Measurements from ENCODE around the gene C2orf69.
A peak's percentile ranks its signal among the peaks of the same experiment; 100 is the strongest.

C2orf69 gene

GRCh38 chr2:199946836-199947235, 35.7 kb downstream of the C2orf69 start:
- peaks cover 46% of the 10 kb centered on the region for H3K36me3 ChIP-seq (ENCODE audit: insufficient read depth, low read length)
- no peak overlapping the region for H3K9ac ChIP-seq (ENCODE audit: low read depth, low read length)
- H3K9me3 ChIP-seq (replicated peaks; ENCODE audit: low read length) = no peaks in the 10 kb centered on the region
- no peak overlapping the region for H3K4me2 ChIP-seq (ENCODE audit: low read length)
- H3K4me3 ChIP-seq (ENCODE audit: low read length) = no peak overlapping the region
- H3K27me3 ChIP-seq (ENCODE audit: control insufficient read depth, insufficient read depth, low read length) = no peaks in the 10 kb centered on the region
- H3K4me1 ChIP-seq (ENCODE audit: control insufficient read depth, insufficient read depth, low read length) = peaks cover 6% of the 10 kb centered on the region

GRCh38 chr2:199950396-199950795, 39.3 kb downstream of the C2orf69 start:
- peaks cover 23% of the 10 kb centered on the region for H3K36me3 ChIP-seq (ENCODE audit: insufficient read depth, low read length)
- H3K9me3 ChIP-seq (replicated peaks; ENCODE audit: low read length) = no peaks in the 10 kb centered on the region

GRCh38 chr2:199951023-199951422, 39.9 kb downstream of the C2orf69 start:
- Histone ChIP-seq H3K36me3 (ENCODE audit: insufficient read depth, low read length) (peaks cover 17% of the 10 kb centered on the region), H3K4me2 (ENCODE audit: low read length) (no peak overlapping the region), H3K9me3 (replicated peaks; ENCODE audit: low read length) (no peaks in the 10 kb centered on the region), H3K9ac (ENCODE audit: low read depth, low read length) (no peak overlapping the region), H3K4me1 (ENCODE audit: control insufficient read depth, insufficient read depth, low read length) (peaks cover 13% of the 10 kb centered on the region), H3K27me3 (ENCODE audit: control insufficient read depth, insufficient read depth, low read length) (no peaks in the 10 kb centered on the region), H3K4me3 (ENCODE audit: low read length) (no peak overlapping the region)

More at GRCh38 chr2:199950396-199950795, 39.3 kb downstream of the C2orf69 start:
- peaks cover 13% of the 10 kb centered on the region for H3K4me1 ChIP-seq (ENCODE audit: control insufficient read depth, insufficient read depth, low read length)
- H3K4me3 ChIP-seq (ENCODE audit: low read length) = no peak overlapping the region
- no peak overlapping the region for H3K9ac ChIP-seq (ENCODE audit: low read depth, low read length)
- no peaks in the 10 kb centered on the region for H3K27me3 ChIP-seq (ENCODE audit: control insufficient read depth, insufficient read depth, low read length)
- H3K4me2 ChIP-seq (ENCODE audit: low read length) = no peak overlapping the region

GRCh38 chr2:199955007-199955338, 43.9 kb downstream of the C2orf69 start:
- no peaks in the 10 kb centered on the region for H3K9me3 ChIP-seq (replicated peaks; ENCODE audit: low read length)
- peak overlapping the region; percentile 93 for H3K4me3 ChIP-seq (ENCODE audit: low read length)
- peak overlapping the region; percentile 88 for H3K9ac ChIP-seq (ENCODE audit: low read depth, low read length)

GRCh38 chr2:199955339-199956061, 44.4 kb downstream of the C2orf69 start, which contains the start of the genes MAIP1 and TYW5:
TSS of gene MAIP1 (plus strand) at chr2:199955582. CDS start at chr2:199955799, 217 bp downstream.
TSS of gene TYW5 (minus strand) at chr2:199955491. CDS start at chr2:199955470, 21 bp downstream.
- Histone ChIP-seq H3K9me3 (replicated peaks; ENCODE audit: low read length) (no peaks in the 10 kb centered on the region), H3K4me1 (ENCODE audit: control insufficient read depth, insufficient read depth, low read length) (peaks cover 21% of the 10 kb centered on the region), H3K27me3 (ENCODE audit: control insufficient read depth, insufficient read depth, low read length) (no peaks in the 10 kb centered on the region), H3K4me2 (ENCODE audit: low read length) (peak within 1 kb of the TSS; percentile 93), H3K36me3 (ENCODE audit: insufficient read depth, low read length) (peaks cover 13% of the 10 kb centered on the region), H3K9ac (ENCODE audit: low read depth, low read length) (peak within 1 kb of the TSS; percentile 88), H3K4me3 (ENCODE audit: low read length) (peak within 1 kb of the TSS; percentile 93)

More at GRCh38 chr2:199955007-199955338, 43.9 kb downstream of the C2orf69 start:
- Histone ChIP-seq H3K27me3 (ENCODE audit: control insufficient read depth, insufficient read depth, low read length) (no peaks in the 10 kb centered on the region), H3K4me1 (ENCODE audit: control insufficient read depth, insufficient read depth, low read length) (peaks cover 21% of the 10 kb centered on the region), H3K4me2 (ENCODE audit: low read length) (peak overlapping the region; percentile 93), H3K36me3 (ENCODE audit: insufficient read depth, low read length) (peaks cover 8% of the 10 kb centered on the region)

GRCh38 chr2:199956062-199956380, 44.9 kb downstream of the C2orf69 start:
- peak overlapping the region; percentile 93 for H3K4me2 ChIP-seq (ENCODE audit: low read length)
- peak overlapping the region; percentile 88 for H3K9ac ChIP-seq (ENCODE audit: low read depth, low read length)
- H3K27me3 ChIP-seq (ENCODE audit: control insufficient read depth, insufficient read depth, low read length) = no peaks in the 10 kb centered on the region
- peaks cover 18% of the 10 kb centered on the region for H3K36me3 ChIP-seq (ENCODE audit: insufficient read depth, low read length)
- peak overlapping the region; percentile 93 for H3K4me3 ChIP-seq (ENCODE audit: low read length)
- H3K4me1 ChIP-seq (ENCODE audit: control insufficient read depth, insufficient read depth, low read length) = peaks cover 21% of the 10 kb centered on the region
- no peaks in the 10 kb centered on the region for H3K9me3 ChIP-seq (replicated peaks; ENCODE audit: low read length)

- H3K36me3 ChIP-seq (ENCODE audit: insufficient read depth, low read length) = peaks cover 35% of the 10 kb centered on the region
- no peaks in the 10 kb centered on the region for H3K9me3 ChIP-seq (replicated peaks; ENCODE audit: low read length)
- no peaks in the 10 kb centered on the region for H3K27me3 ChIP-seq (ENCODE audit: control insufficient read depth, insufficient read depth, low read length)
- H3K4me2 ChIP-seq (ENCODE audit: low read length) = peak overlapping the region; percentile 44
- H3K9ac ChIP-seq (ENCODE audit: low read depth, low read length) = no peak overlapping the region
- H3K4me1 ChIP-seq (ENCODE audit: control insufficient read depth, insufficient read depth, low read length) = peaks cover 21% of the 10 kb centered on the region
- H3K4me3 ChIP-seq (ENCODE audit: low read length) = no peak overlapping the region
These were observed 46.9 kb downstream of the C2orf69 start for GRCh38 chr2:199958014-199958413.

- Histone ChIP-seq H3K9me3 (replicated peaks; ENCODE audit: low read length) (no peaks in the 10 kb centered on the region), H3K4me1 (ENCODE audit: control insufficient read depth, insufficient read depth, low read length) (peaks cover 5% of the 10 kb centered on the region), H3K4me2 (ENCODE audit: low read length) (no peak overlapping the region), H3K4me3 (ENCODE audit: low read length) (no peak overlapping the region), H3K27me3 (ENCODE audit: control insufficient read depth, insufficient read depth, low read length) (no peaks in the 10 kb centered on the region), H3K9ac (ENCODE audit: low read depth, low read length) (no peak overlapping the region), H3K36me3 (ENCODE audit: insufficient read depth, low read length) (peaks cover 68% of the 10 kb centered on the region)
These were observed 51.1 kb downstream of the C2orf69 start for GRCh38 chr2:199962203-199962602.

GRCh38 chr2:199966405-199966804, 55.3 kb downstream of the C2orf69 start:
- no peaks in the 10 kb centered on the region for H3K9me3 ChIP-seq (replicated peaks; ENCODE audit: low read length)
- no peaks in the 10 kb centered on the region for H3K27me3 ChIP-seq (ENCODE audit: control insufficient read depth, insufficient read depth, low read length)
- no peak overlapping the region for H3K4me2 ChIP-seq (ENCODE audit: low read length)
- H3K36me3 ChIP-seq (ENCODE audit: insufficient read depth, low read length) = peaks cover 53% of the 10 kb centered on the region
- no peaks in the 10 kb centered on the region for H3K4me1 ChIP-seq (ENCODE audit: control insufficient read depth, insufficient read depth, low read length)
- H3K9ac ChIP-seq (ENCODE audit: low read depth, low read length) = no peak overlapping the region
- no peak overlapping the region for H3K4me3 ChIP-seq (ENCODE audit: low read length)

- no peak overlapping the region for H3K9ac ChIP-seq (ENCODE audit: low read depth, low read length)
- no peaks in the 10 kb centered on the region for H3K27me3 ChIP-seq (ENCODE audit: control insufficient read depth, insufficient read depth, low read length)
- peaks cover 47% of the 10 kb centered on the region for H3K36me3 ChIP-seq (ENCODE audit: insufficient read depth, low read length)
- H3K4me3 ChIP-seq (ENCODE audit: low read length) = no peak overlapping the region
- H3K4me1 ChIP-seq (ENCODE audit: control insufficient read depth, insufficient read depth, low read length) = no peaks in the 10 kb centered on the region
- no peak overlapping the region for H3K4me2 ChIP-seq (ENCODE audit: low read length)
- no peaks in the 10 kb centered on the region for H3K9me3 ChIP-seq (replicated peaks; ENCODE audit: low read length)
These were observed 55.9 kb downstream of the C2orf69 start for GRCh38 chr2:199966976-199967375.

GRCh38 chr2:199968126-199968525, 57.0 kb downstream of the C2orf69 start:
- Histone ChIP-seq H3K4me1 (ENCODE audit: control insufficient read depth, insufficient read depth, low read length) (no peaks in the 10 kb centered on the region), H3K4me3 (ENCODE audit: low read length) (no peak overlapping the region), H3K4me2 (ENCODE audit: low read length) (no peak overlapping the region), H3K36me3 (ENCODE audit: insufficient read depth, low read length) (peaks cover 39% of the 10 kb centered on the region), H3K27me3 (ENCODE audit: control insufficient read depth, insufficient read depth, low read length) (no peaks in the 10 kb centered on the region), H3K9ac (ENCODE audit: low read depth, low read length) (no peak overlapping the region), H3K9me3 (replicated peaks; ENCODE audit: low read length) (no peaks in the 10 kb centered on the region)

GRCh38 chr2:199972088-199972626, 61.1 kb downstream of the C2orf69 start:
- Histone ChIP-seq H3K36me3 (ENCODE audit: insufficient read depth, low read length) (peaks cover 8% of the 10 kb centered on the region), H3K4me1 (ENCODE audit: control insufficient read depth, insufficient read depth, low read length) (no peaks in the 10 kb centered on the region), H3K4me2 (ENCODE audit: low read length) (no peak overlapping the region), H3K9me3 (replicated peaks; ENCODE audit: low read length) (no peaks in the 10 kb centered on the region), H3K27me3 (ENCODE audit: control insufficient read depth, insufficient read depth, low read length) (no peaks in the 10 kb centered on the region), H3K9ac (ENCODE audit: low read depth, low read length) (no peak overlapping the region), H3K4me3 (ENCODE audit: low read length) (no peak overlapping the region)
